ENCODE results near the gene RGS6.

RGS6 gene

DNA sequence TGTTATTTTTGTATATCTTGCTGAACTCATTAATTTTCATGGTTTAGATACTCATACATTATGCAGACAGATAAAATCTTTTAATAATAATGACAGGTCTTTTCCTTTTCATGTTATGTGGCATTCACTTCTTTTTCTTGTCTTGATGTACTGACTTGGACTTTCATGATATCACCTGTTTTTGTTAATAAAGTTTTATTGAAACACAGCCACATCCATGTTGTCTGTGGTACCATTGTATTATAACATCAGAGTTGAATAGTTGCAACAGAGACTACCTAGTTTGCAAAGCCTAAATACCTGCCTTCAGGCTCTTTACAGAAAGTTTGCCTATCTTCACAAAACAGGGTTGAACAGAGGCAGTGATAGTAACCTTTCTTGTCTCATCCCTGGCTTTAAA is 85.1 kb downstream of the RGS6 start:
- no peak for DNase-seq

DNA sequence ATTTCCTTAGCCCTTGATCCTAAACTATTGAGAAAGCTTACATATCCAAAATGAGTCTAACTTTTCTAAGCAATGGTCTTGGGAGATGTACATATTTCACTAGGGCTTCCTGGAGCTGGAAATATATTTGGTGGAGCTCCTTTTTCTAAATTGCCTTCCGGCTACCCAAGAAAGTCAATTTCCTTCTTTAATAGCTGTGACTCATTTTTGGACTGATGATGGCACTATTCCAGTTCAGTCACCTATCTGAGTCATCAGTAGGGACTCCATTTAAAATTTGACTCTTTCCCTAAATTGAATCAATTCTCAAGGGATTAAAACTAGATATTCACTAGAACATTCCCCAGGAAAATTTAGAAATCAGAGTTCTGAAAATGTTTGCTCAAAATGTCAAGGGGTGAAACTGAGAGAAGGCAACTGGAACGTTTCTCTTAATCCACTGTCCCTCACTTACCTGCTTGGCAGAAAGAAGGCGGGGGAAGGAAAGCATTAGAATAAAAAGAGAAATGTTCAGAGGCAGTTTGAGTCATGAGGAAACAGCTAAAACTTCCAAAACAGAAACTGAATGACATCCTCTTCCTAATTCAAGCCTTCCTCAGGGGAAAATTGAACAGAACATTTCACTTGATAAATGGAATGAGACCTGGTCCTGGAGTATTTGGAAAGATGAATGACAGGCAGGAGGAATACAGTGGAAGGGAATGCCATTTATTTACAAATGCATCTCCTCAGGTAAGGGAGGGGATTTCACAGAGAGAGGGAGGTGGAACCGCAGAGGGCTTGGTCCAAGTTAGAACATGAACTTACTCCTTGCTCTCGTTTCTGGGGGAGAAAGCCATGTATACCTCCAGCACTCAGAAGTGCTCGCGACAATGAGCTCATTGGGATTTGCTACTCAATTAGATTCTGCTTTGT is 91.2 kb downstream of the RGS6 start:
- DNase-seq = no peak

DNA sequence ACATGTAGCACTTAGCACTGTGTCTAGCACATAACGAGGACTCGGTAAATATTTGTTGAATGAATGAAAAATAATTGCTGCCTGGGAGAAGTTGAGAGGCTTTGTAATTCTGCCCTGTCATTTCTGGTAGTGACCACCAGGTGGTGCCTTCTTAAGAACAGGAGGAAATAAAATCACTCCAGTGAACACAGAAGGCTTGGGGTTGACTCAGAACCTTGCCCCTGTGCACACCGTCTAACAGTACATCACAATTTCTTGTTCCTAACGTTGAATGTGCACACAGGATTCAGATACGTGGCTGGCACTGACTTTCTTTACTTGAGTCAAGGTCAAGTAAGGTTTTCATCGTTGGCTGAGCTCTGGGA is 91.8 kb downstream of the RGS6 start:
- no peak for DNase-seq

GRCh38 chr14:72024504-72024903 is 92.3 kb downstream of the RGS6 start:
- DNase-seq = no peak

GRCh38 chr14:72026536-72026935 is 94.3 kb downstream of the RGS6 start:
- no peak for DNase-seq

DNA sequence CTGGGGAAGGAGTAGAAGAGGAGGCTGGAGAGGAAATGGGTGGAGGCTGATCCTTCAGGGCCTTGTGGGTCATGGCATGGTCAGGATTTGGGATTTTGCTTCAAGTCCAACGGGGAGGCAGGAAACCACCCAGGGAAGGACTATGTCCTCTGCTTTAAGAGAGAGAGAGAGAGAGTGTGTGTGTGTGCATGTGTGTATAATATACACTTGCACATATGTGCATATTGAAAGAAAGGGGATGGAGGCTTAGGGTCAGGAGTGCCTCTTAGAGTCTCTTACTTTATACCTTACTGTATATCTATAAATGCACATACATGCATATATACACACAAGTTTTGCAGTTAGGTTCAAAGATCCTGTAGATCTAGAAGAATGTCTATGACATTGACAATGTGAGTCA is 94.8 kb downstream of the RGS6 start:
- no peak for DNase-seq

- no peak for DNase-seq
Observed at GRCh38 chr14:72033365-72033764, 101.1 kb downstream of the RGS6 start.

DNA sequence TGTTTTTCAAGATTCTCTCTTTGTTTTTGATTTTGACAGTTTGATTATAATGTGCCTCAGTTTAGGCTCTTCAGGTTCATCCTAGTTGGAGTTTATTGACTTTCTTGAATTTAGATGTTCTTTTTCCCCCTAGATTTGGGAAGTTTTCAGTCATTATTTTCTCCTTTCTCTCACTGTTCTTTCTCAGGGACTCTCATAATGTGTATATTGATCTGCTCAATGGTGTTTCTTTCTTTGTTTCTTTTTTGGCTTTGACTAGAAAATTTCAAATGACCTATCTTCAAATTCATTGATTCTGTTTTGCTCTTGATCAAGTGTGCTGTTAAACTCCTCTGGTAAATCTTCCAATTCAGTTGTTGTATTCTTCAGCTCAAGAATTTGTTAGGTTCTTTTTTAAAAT is 108.3 kb downstream of the RGS6 start:
- DNase-seq = no peak

- DNase-seq = no peak
Observed at GRCh38 chr14:72045271-72045670, 113.0 kb downstream of the RGS6 start.

GRCh38 chr14:72045885-72046284 is 113.7 kb downstream of the RGS6 start:
- no peak for DNase-seq

- no peak for DNase-seq
Observed at GRCh38 chr14:72049462-72049861, 117.2 kb downstream of the RGS6 start.

- no peak for DNase-seq
Observed at GRCh38 chr14:72052356-72052755, 120.1 kb downstream of the RGS6 start.

GRCh38 chr14:72053651-72054050 is 121.4 kb downstream of the RGS6 start:
- DNase-seq = no peak

DNA sequence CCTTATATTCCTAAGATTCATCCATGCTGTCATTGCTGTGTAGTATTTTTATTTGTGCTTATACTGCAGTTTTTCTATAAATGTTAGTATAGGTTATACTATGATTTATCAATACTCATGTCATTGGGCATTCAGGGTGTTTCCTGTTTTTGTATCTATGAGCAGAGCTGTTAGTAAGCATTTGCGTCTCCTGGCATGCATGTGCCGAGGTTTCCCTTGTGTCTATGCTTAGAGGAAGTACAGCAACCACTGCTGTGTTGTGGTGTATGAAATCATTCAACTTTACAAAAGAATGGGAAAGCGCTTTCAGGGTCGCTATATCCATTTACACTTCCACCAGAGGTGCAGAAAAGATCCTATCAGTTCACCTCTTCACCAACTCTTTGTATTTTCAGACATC is 122.7 kb downstream of the RGS6 start:
- no peak for DNase-seq

GRCh38 chr14:72057701-72058285 is 125.6 kb downstream of the RGS6 start:
- DNase-seq = no peak

- no peak for DNase-seq
Observed at GRCh38 chr14:72060460-72060859, 128.2 kb downstream of the RGS6 start.

DNA sequence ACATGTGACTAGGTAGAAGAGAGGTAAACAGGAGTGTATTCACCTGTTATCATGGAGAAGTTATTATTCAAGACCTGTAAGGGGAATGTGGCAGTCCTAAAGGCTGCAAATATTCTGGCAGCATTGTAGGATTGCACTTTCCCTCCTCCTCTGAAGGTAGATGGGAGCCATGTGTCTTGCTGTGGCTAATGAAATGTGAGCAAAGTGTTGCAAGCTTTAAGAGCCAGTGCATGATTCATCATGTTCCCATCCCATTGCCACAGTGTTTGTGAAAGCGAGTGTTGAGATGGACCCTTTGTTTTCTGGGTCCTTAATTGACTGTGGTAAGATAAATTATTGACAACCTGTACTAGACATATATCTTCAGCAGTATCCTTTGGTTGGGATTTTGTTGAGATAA is 128.7 kb downstream of the RGS6 start:
- no peak for DNase-seq

- no peak for DNase-seq
Observed at GRCh38 chr14:72061718-72062117, 129.5 kb downstream of the RGS6 start.

GRCh38 chr14:72063761-72064282 is 131.6 kb downstream of the RGS6 start:
- no peak for DNase-seq

DNA sequence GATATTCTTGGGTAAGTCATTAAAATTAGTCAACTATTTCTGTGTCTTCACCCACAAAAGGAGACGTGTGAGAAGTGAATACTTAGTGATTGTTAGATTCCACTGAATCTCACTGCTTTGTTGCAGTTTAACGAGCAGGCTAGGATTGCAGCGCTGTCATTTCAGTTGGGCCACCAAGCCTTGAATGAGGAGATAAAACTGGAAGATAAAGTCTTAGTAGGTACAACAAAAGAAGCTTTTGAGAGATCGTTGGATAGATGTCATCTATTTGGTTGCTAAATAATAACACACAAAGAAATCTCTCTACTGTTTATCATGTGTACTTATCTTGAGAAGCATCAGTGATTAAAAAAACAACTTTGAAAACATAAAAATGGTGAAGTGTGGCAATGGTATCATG is 132.3 kb downstream of the RGS6 start:
- DNase-seq = no peak

GRCh38 chr14:72070458-72070857 is 138.2 kb downstream of the RGS6 start:
- no peak for DNase-seq

DNA sequence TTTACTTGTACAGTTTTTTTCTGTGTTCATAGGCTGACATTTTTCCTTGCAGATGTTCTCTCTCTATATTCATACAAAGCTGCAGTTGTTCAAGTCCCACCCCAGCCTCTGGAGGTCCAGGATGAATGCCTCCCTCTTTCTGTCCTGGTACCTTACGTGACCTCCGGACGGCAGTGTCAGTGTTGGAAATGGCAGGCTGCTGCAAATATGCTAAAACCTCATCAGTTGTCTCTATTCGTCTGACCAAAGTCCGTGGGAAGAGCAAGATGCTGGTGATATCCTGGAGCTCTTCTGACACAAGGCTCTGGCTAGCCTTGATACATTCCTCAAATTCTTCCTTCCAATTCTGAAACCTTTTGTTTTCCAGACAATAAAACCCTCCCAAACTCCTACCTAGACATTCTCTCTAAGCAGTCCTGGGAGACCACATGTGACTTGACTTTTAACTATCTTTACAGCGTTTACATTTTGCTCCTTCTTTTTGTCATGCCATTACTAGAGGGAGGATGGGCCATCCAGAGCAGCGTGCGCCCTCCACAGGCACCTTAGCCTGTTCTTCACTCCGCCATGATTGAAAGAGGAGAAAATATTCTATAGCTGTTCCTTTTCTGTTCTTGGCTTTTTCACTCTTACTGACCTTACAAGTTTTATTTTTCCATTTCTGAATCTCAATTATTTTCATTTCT is 143.6 kb downstream of the RGS6 start:
- no peak for DNase-seq

DNA sequence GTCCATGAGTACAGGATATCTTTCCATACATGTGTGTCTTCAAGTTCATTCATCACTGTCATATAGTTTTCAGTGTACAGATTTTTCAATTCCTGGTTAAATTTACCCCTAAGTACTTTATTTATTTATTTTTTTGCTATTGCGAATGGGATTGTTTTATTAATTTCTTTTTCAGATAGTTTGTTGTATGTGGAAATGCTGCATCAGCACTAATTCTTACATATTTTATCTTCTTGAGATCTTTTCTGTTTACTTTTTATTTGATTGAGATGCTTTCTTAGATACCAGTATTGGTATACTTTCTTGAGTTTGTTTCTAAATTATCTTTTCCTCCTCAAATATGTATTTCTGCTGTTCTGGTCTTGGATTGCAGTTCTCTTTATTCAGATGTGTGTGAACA is 148.9 kb downstream of the RGS6 start:
- no peak for DNase-seq

- DNase-seq = no peak
Observed at GRCh38 chr14:72084935-72085334, 152.7 kb downstream of the RGS6 start.
